Activated CD4-positive, alpha-beta memory T cell treated with anti-CD3 and anti-CD28 coated beads, Interleukin-2, amount 10 ng/mL, durations not matched to agents 7 days and 5 days (primary cell): ENCODE results near the gene RAB11B. TPM values are rescaled to one million over a fixed set of nuclear protein-coding genes. Genes with fewer than 3 reads are reported as not detected.
A peak's percentile ranks its signal among the peaks of the same experiment; 100 is the strongest.
"Not testable (repeated sequence)": the region's sequence is repeated elsewhere in the genome, so short reads cannot be mapped to it uniquely, and the experiment has no call there.

ENCODE experiments used
- CTCF ChIA-PET: fragments of 350-600 bp; sonication (Branson Sonifier 250); formaldehyde crosslinking; loops from one replicate; lab custom pipeline; 2021; ENCODE audit warnings: antibody characterized with exemption, inconsistent platforms; lab: Charles Lee
- POLR2A ChIA-PET: fragments of 350-600 bp; sonication (Branson Sonifier 250); formaldehyde crosslinking; loops from one replicate; lab custom pipeline; 2021; ENCODE audit warnings: antibody characterized with exemption; lab: Charles Lee
- DNase-seq: peaks from one replicate; pipeline ENCODE4 v3.0.0-alpha.2; 2020
- H3K27ac Mint-ChIP-seq: one replicate; pipeline ENCODE4 v1.8.0; 2021; ENCODE audit warnings: mild to moderate bottlenecking, mixed read lengths
- H3K27me3 Mint-ChIP-seq: one replicate; pipeline ENCODE4 v1.8.0; 2021; ENCODE audit warnings: mixed read lengths
- H3K36me3 Mint-ChIP-seq: one replicate; pipeline ENCODE4 v1.8.0; 2021; ENCODE audit warnings: low read depth, mixed read lengths
- H3K4me1 Mint-ChIP-seq: one replicate; pipeline ENCODE4 v1.8.0; 2021; ENCODE audit warnings: mixed read lengths
- H3K4me3 Mint-ChIP-seq: one replicate; pipeline ENCODE4 v1.8.0; 2021; ENCODE audit warnings: mild to moderate bottlenecking, mixed read lengths
- H3K9me3 Mint-ChIP-seq: one replicate; pipeline ENCODE4 v1.8.0; 2021; ENCODE audit warnings: mixed read lengths
- total RNA-seq, 2 experiments: library from RNA; stranded (reverse); gene quantifications; one replicate each; pipeline ENCODE4 v1.2.3, GENCODE V29; 2021

The RAB11B gene
- total RNA-seq, 2 experiments from 2014 or later, result 90.9 to 93.7 TPM

DNA sequence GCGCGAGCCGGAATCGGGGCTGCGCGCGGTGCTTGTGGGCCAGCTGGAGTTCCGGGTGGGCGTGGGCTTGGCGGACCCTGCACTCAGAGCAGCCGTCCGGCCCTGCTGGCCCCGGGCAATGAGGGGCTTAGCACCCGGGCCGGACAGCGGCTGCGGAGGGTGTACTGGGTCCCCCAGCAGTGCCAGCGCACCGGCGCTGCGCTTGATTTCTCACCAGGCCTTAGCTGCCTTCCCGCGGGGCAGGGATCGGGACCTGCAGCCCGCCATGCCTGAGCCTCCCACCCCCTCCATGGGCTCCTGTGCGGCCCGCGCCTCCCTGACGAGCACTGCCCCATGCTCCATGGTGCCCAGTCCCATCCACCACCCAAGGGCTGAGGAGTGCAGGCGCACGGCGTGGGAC, 14.4 kb upstream of the RAB11B start:
- POLR2A ChIA-PET, H3K4me3 Mint-ChIP-seq, CTCF ChIA-PET, H3K9me3 Mint-ChIP-seq, H3K27ac Mint-ChIP-seq, H3K36me3 Mint-ChIP-seq, DNase-seq, H3K27me3 Mint-ChIP-seq: not testable (repeated sequence)
- peaks cover 13% of the 10 kb centered on the region for H3K4me1 Mint-ChIP-seq

DNA sequence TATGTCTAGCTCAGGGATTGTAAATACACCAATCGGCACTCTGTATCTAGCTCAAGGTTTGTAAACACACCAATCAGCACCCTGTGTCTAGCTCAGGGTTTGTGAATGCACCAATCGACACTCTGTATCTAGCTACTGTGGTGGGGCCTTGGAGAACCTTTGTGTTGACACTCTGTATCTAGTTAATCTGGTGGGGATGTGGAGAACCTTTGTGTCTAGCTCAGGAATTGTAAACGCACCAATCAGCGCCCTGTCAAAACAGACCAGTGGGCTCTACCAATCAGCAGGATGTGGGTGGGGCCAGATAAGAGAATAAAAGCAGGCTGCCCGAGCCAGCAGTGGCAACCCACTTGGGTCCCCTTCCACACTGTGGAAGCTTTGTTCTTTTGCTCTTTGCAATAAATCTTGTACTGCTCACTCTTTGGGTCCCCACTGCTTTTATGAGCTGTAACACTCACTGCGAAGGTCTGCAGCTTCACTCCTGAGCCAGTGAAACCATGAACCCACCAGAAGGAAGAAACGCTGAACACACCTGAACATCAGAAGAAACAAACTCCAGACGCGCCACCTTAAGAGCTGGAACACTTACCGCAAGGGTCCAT, 13.7 kb upstream of the RAB11B start:
- H3K4me1 Mint-ChIP-seq, result peaks cover 13% of the 10 kb centered on the region
- H3K4me3 Mint-ChIP-seq, H3K27ac Mint-ChIP-seq, POLR2A ChIA-PET, DNase-seq, H3K27me3 Mint-ChIP-seq, H3K36me3 Mint-ChIP-seq, H3K9me3 Mint-ChIP-seq, CTCF ChIA-PET: not testable (repeated sequence)

DNA sequence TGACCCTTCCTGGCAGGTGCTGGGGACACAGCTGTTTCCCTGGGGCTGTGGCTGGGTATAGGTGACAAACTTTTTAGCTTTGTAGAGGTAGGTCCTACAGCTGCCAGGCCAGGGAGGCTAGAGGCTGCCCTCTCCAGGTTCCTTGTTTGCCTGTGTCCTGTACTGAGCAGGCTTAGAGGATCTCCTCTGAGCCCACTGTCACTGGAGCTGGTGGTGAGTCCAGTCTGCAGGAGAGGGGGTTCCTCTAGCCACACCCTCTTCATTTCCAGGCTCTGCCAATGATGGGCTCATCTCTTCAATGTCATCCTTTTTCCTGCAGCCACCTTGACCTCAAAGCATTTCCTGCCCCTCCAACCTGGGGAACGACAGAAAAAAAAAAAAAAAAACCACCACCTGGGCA, 12.6 kb upstream of the RAB11B start:
- Mint-ChIP-seq H3K4me3 (no peak overlapping the region), H3K27me3 (no peaks in the 10 kb centered on the region), H3K4me1 (peaks cover 13% of the 10 kb centered on the region), H3K9me3 (no peaks in the 10 kb centered on the region), H3K27ac (no peak overlapping the region), H3K36me3 (peaks cover 4% of the 10 kb centered on the region)
- DNase-seq, result no peak
- CTCF ChIA-PET, result no interaction called here
- POLR2A ChIA-PET, result no interaction called here

DNA sequence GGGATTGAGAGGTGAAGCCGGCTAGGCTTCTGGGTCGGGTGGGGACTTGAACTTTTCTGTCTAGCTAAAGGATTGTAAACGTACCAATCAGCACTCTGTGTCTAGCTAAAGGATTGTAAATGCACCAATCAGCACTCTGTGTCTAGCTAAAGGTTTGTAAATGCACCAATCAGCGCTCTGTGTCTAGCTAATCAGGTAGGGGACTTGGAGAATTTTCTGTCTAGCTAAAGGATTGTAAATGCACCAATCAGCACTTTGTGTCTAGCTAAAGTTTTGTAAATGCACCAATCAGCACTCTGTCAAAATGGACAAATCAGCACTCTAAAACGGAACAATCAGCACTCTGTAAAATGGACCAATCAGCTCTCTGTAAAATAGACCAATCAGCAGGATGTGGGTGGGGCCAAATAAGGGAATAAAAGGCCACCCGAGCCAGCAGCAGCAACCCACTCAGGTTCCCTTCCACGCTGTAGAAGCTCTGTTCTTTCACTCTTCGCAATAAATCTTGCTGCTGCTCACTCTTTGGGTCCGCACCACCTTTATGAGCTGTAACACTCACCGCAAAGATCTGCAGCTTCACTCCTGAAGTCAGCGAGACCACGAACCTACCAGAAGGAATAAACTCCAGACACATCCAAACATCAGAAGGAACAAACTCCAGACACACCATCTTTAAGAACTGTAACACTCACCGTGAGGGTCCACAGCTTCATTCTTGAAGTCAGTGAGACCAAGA, 10.8 kb upstream of the RAB11B start:
- not testable (repeated sequence) for H3K4me3 Mint-ChIP-seq, H3K9me3 Mint-ChIP-seq, H3K27me3 Mint-ChIP-seq, H3K27ac Mint-ChIP-seq, H3K36me3 Mint-ChIP-seq, DNase-seq
- H3K4me1 Mint-ChIP-seq, result peaks cover 13% of the 10 kb centered on the region
- POLR2A ChIA-PET, result interaction anchor here (1.0 kb wide), 1 partner anchor 11 kb away, joined by 7 read pairs; the partner anchor contains the start of gene RAB11B
- CTCF ChIA-PET, result interaction anchor here (0.9 kb wide), 1 partner anchor 25 kb away, joined by 3 read pairs; no protein-coding TSS in a partner anchor

DNA sequence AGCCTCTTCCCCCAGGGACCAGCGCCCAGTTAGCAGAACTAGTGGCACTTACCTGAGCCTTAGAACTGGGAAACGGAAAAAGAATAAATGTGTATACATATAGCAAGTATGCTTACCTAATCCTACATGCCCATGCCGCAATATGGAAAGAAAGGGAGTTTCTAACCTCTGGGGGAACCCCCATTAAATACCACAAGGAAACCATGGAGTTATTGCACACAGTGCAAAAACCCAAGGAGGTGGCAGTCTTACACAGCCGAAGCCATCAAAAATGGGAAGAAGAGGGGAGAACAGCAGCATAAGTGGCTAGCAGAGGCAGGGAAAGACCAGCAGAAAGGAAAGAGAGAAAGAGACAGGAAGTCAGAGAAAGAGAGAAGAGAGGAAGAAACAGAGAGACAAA, 5.6 kb upstream of the RAB11B start:
- H3K36me3 Mint-ChIP-seq, H3K4me3 Mint-ChIP-seq, H3K9me3 Mint-ChIP-seq, H3K27ac Mint-ChIP-seq, DNase-seq, CTCF ChIA-PET, POLR2A ChIA-PET, H3K27me3 Mint-ChIP-seq: not testable (repeated sequence)
- peaks cover 14% of the 10 kb centered on the region for H3K4me1 Mint-ChIP-seq

DNA sequence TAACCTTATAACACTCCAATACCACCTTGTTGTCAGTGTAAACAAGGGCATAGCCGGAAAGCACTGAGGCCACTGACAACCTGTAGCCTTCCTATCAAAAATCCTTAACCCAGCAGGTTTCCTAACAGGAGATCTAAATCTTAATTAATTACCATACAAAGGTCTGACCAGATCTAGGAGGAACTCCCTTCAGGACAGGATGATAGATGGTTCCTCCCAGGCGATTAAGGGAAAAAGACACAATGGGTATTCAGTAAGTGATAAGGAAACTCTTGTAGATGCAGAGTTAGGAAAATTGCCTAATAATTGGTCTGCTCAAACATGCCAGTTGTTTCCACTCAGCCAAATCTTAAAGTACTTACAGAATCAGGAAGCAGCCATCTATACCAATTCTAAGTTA, 5.1 kb upstream of the RAB11B start:
- CTCF ChIA-PET, result interaction anchor here (0.7 kb wide), 1 partner anchor 31 kb away, joined by 3 read pairs; no protein-coding TSS in a partner anchor
- POLR2A ChIA-PET, H3K9me3 Mint-ChIP-seq, H3K27ac Mint-ChIP-seq, DNase-seq, H3K4me3 Mint-ChIP-seq, H3K36me3 Mint-ChIP-seq, H3K27me3 Mint-ChIP-seq: not testable (repeated sequence)
- H3K4me1 Mint-ChIP-seq, result peaks cover 18% of the 10 kb centered on the region

DNA sequence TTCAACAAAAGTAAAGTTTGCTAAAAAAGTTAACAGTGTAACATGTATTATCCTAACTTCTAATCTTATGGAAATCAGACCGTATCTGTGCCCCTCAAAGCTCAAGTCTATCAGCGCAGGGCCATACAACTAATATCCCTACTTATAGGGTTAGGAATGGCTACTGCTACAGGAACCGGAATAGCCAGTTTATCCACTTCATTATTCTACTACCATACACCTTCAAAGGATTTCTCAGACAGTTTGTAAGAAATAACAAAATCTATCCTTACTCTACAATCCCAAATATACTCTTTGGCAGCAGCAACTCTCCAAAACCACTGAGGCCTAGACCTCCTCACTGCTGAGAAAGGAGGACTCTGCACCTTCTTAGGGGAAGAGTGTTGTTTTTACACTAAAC, 4.6 kb upstream of the RAB11B start:
- H3K9me3 Mint-ChIP-seq, H3K4me3 Mint-ChIP-seq, DNase-seq, H3K27ac Mint-ChIP-seq, H3K36me3 Mint-ChIP-seq, H3K27me3 Mint-ChIP-seq, POLR2A ChIA-PET: not testable (repeated sequence)
- H3K4me1 Mint-ChIP-seq, result peaks cover 18% of the 10 kb centered on the region
- CTCF ChIA-PET, result interaction anchor here (0.7 kb wide), 1 partner anchor 31 kb away, joined by 3 read pairs; no protein-coding TSS in a partner anchor

DNA sequence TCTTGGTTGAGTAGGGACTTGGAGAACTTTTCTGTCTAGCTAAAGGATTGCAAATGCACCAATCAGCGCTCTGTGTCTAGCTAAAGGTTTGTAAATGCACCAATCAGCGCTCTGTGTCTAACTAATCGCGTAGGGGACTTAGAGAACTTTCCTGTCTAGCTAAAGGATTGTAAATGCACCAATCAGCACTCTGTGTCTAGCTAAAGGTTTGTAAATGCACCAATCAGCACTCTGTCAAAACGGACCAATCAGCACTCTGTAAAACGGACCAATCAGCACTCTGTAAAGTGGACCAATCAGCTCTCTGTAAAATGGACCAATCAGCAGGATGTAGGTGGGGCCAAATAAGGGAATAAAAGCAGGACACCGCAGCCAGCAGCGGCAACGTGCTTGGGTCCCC, 3.7 kb upstream of the RAB11B start:
- H3K27ac Mint-ChIP-seq, DNase-seq, H3K9me3 Mint-ChIP-seq, POLR2A ChIA-PET, H3K27me3 Mint-ChIP-seq, H3K36me3 Mint-ChIP-seq, H3K4me3 Mint-ChIP-seq: not testable (repeated sequence)
- peaks cover 24% of the 10 kb centered on the region for H3K4me1 Mint-ChIP-seq
- CTCF ChIA-PET, result interaction anchor here (0.9 to 1.0 kb wide), 3 partner anchors 27 to 117 kb away, joined by 3 read pairs; partner anchors contain the start of gene MARCHF2

DNA sequence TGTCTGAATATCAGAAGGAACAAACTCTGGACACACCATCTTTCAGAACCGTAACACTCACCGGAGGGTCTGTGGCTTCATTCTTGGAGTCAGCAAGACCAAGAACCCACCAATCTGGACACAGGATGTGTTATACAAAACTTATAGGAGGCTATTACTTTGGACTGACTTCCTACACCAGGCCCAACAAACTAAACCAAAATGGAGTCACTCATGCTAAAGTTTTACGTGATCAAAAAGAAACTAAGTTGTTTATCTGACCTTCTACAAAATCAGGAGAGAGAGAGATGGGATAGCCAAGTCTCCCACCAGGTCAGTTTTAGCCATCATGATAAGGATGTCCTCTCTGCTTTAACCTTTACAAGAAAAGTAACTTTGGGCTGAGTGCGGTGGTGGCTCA, 3.2 kb upstream of the RAB11B start:
- Mint-ChIP-seq H3K36me3 (peaks cover 8% of the 10 kb centered on the region), H3K4me3 (no peak overlapping the region), H3K27ac (no peak overlapping the region), H3K9me3 (peaks cover 2% of the 10 kb centered on the region), H3K4me1 (peaks cover 29% of the 10 kb centered on the region), H3K27me3 (no peaks in the 10 kb centered on the region)
- ChIA-PET POLR2A (no interaction called here), CTCF (interaction anchor here (0.6 to 1.0 kb wide), 4 partner anchors 26 to 118 kb away, joined by 3 to 4 read pairs (median 3); partner anchors contain the start of gene MARCHF2)
- no peak for DNase-seq

DNA sequence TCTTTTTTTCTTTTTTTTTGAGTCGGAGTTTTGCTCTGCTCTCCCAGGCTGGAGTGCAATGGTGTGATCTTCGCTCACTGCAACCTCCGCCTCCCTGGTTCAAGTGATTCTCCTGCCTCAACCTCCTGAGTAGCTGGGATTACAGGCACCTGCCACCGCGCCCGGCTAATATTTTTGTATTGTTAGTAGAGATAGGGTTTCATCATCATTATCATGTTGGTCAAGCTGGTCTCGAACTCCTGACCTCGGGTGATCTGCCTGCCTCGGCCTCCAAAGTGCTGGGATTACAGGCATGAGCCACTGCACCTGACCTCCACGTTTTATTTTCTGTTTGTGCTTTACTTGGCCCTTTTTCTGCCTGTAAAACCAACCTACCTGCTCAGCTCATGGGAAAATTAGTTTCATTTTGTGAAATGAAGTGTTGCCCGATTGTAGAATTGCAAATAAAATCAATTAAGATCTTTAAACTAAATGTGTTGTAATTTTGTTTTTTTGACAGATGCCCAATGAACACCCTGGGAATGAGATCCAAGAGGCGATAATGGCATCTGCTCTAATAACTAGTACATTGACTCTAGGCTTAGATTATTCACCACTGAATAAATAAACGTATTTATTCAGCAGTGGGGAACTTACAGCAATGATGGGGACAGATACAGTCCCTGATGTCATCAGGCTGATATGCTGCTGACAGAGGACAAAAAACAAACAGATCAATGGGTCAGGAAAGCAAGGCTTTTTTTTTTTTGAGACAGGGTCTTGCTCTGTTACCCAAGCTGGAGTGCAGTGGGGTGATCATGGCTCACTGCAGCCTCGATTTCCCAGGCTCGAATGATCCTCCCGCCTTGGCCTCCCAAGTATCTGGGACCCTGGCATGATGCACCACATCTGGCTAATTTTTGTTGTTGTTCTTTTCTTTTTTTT, 2.2 kb upstream of the RAB11B start:
- Mint-ChIP-seq H3K36me3 (peaks cover 9% of the 10 kb centered on the region), H3K4me3 (peak overlapping the region; percentile 41), H3K27me3 (no peaks in the 10 kb centered on the region), H3K27ac (no peak overlapping the region), H3K9me3 (peaks cover 2% of the 10 kb centered on the region), H3K4me1 (peaks cover 35% of the 10 kb centered on the region)
- POLR2A ChIA-PET, result no interaction called here
- DNase-seq, result no peak
- CTCF ChIA-PET, result interaction anchor here (1.2 kb wide), 1 partner anchor 25 kb away, joined by 3 read pairs; the partner anchor contains the start of gene MARCHF2

DNA sequence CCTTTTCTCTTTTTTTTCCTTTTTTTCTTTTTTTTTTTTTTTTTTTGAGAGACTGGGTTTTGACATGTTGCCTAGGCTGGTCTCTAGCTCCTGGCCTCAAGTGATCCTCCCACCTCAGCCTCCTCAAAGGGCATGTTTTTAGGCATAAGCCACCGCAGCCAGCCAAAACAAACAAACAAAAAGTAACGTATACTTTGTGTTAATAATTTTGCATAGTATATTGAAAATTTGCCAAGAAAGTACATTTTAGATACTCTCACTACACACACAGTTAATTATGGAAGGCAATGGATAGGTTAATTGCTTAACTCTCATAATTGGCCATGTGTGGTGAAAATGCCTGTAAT, 1.6 kb upstream of the RAB11B start:
- CTCF ChIA-PET, result interaction anchor here (1.2 kb wide), 1 partner anchor 24 kb away, joined by 3 read pairs; the partner anchor contains the start of gene MARCHF2
- no peaks in the 10 kb centered on the region for H3K27me3 Mint-ChIP-seq
- POLR2A ChIA-PET, result no interaction called here
- peak overlapping the region; percentile 24 for H3K4me3 Mint-ChIP-seq
- DNase-seq, result no peak
- peaks cover 37% of the 10 kb centered on the region for H3K4me1 Mint-ChIP-seq
- H3K27ac Mint-ChIP-seq, result no peak overlapping the region
- H3K36me3 Mint-ChIP-seq, result peaks cover 10% of the 10 kb centered on the region
- H3K9me3 Mint-ChIP-seq, result peaks cover 2% of the 10 kb centered on the region

DNA sequence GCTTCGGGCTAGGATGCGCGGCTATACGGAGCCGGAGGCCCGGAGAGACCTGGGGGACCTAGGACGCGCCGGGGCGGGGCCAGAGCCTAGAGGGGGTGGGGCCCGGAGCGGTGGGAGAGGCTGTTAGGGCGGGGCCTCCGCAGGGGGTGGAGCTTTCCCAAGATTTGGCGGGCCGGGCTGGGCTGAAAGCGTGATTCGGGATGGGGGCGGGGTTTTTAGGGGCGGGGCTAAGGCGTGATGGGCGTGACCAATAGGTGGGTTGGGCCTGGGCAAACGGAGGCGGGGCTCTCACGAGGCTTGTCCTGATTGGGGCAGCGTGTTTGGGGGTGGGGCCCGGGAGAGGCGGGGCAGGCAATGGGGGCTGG, 439 bp downstream of the RAB11B start:
- peaks cover 2% of the 10 kb centered on the region for H3K9me3 Mint-ChIP-seq
- ChIA-PET CTCF (interaction anchor here (1.1 to 2.2 kb wide), 6 partner anchors 23 to 188 kb away, joined by 3 to 10 read pairs (median 4); partner anchors contain the start of gene MARCHF2), POLR2A (interaction anchor here (1.0 to 3.1 kb wide), 11 partner anchors 11 to 385 kb away, joined by 3 to 12 read pairs (median 6); partner anchors contain the start of genes HNRNPM, MARCHF2, MYO1F and NDUFA7)
- H3K4me3 Mint-ChIP-seq, result peak overlapping the region; percentile 71
- DNase-seq, result peak; percentile 97
- H3K27ac Mint-ChIP-seq, result peak overlapping the region; percentile 58
- peaks cover 10% of the 10 kb centered on the region for H3K36me3 Mint-ChIP-seq
- peaks cover 34% of the 10 kb centered on the region for H3K4me1 Mint-ChIP-seq
- H3K27me3 Mint-ChIP-seq, result no peaks in the 10 kb centered on the region
